ENCODE measurements around the gene HOXC5. TPM values are rescaled to one million over a fixed set of nuclear protein-coding genes. Genes with fewer than 3 reads are reported as not detected.

Gene HOXC5
- total RNA-seq, 2 donors from 2014 or later: not detected

- no peaks in the 10 kb centered on the region for H3K36me3 ChIP-seq (ENCODE audit: control insufficient read depth, insufficient read depth, low read length)
- Mint-ChIP-seq H3K27ac (no peak overlapping the region), H3K9me3 (peaks cover 2% of the 10 kb centered on the region), H3K36me3 (ENCODE audit: low read depth) (no peaks in the 10 kb centered on the region), H3K4me3 (no peak overlapping the region), H3K27me3 (ENCODE audit: insufficient read depth) (peaks cover 100% of the 10 kb centered on the region), H3K4me1 (peaks cover 3% of the 10 kb centered on the region)
- H3K27ac ChIP-seq (ENCODE audit: low read depth, low read length): no peak overlapping the region
- no peak overlapping the region for H3K9ac ChIP-seq (ENCODE audit: extremely low read depth, low read length, poor library complexity, severe bottlenecking)
- peaks cover 100% of the 10 kb centered on the region for H3K27me3 ChIP-seq (ENCODE audit: control insufficient read depth, insufficient read depth, low read length, poor library complexity, severe bottlenecking)
- DNase-seq: no peak
- H3K4me1 ChIP-seq (ENCODE audit: control insufficient read depth, insufficient read depth, low read length): no peaks in the 10 kb centered on the region
- H3K4me3 ChIP-seq (ENCODE audit: low read length): no peak overlapping the region
- TF ChIP-seq CTCF (conservative IDR thresholded peaks at IDR 0.05): no peak
- 33% methylated on average over 10 of the region's 13 CpGs; no CpG with 5 or more reads in 1 of the 2 experiments for WGBS, 2 experiments (ENCODE audit: insufficient coverage in 1 of 2, insufficient read length in 1 of 2)
- no peaks in the 10 kb centered on the region for H3K9me3 ChIP-seq (ENCODE audit: control insufficient read depth, low read length)
Observed at GRCh38 chr12:53998900-53999236, 34.0 kb upstream of the HOXC5 start.

GRCh38 chr12:53999559-54000115 lies 33.2 kb upstream of the HOXC5 start:
- Mint-ChIP-seq H3K4me1 (peaks cover 3% of the 10 kb centered on the region), H3K27ac (no peak overlapping the region), H3K4me3 (peak overlapping the region; percentile 41), H3K27me3 (ENCODE audit: insufficient read depth) (peaks cover 100% of the 10 kb centered on the region), H3K36me3 (ENCODE audit: low read depth) (no peaks in the 10 kb centered on the region), H3K9me3 (peaks cover 2% of the 10 kb centered on the region)
- Histone ChIP-seq H3K9me3 (ENCODE audit: control insufficient read depth, low read length) (no peaks in the 10 kb centered on the region), H3K27ac (ENCODE audit: low read depth, low read length) (no peak overlapping the region), H3K36me3 (ENCODE audit: control insufficient read depth, insufficient read depth, low read length) (no peaks in the 10 kb centered on the region), H3K27me3 (ENCODE audit: control insufficient read depth, insufficient read depth, low read length, poor library complexity, severe bottlenecking) (peaks cover 100% of the 10 kb centered on the region), H3K4me1 (ENCODE audit: control insufficient read depth, insufficient read depth, low read length) (no peaks in the 10 kb centered on the region), H3K9ac (ENCODE audit: extremely low read depth, low read length, poor library complexity, severe bottlenecking) (no peak overlapping the region), H3K4me3 (ENCODE audit: low read length) (no peak overlapping the region)
- DNase-seq: peak; percentile 67
- WGBS, 2 experiments (ENCODE audit: insufficient coverage in 1 of 2, insufficient read length in 1 of 2): 10 to 14% methylated on average over 12 to 35 of the region's 35 CpGs
- TF ChIP-seq CTCF (conservative IDR thresholded peaks at IDR 0.05): no peak

GRCh38 chr12:54000116-54001114 lies 32.4 kb upstream of the HOXC5 start, which contains the start of gene HOXC9:
Gene HOXC9 (plus strand): TSS chr12:54000161. CDS start chr12:54000189, 28 bp downstream.
- Histone ChIP-seq H3K36me3 (ENCODE audit: control insufficient read depth, insufficient read depth, low read length) (no peaks in the 10 kb centered on the region), H3K4me1 (ENCODE audit: control insufficient read depth, insufficient read depth, low read length) (no peaks in the 10 kb centered on the region), H3K27ac (ENCODE audit: low read depth, low read length) (no peak within 1 kb of the TSS), H3K9ac (ENCODE audit: extremely low read depth, low read length, poor library complexity, severe bottlenecking) (no peak within 1 kb of the TSS), H3K27me3 (ENCODE audit: control insufficient read depth, insufficient read depth, low read length, poor library complexity, severe bottlenecking) (peaks cover 100% of the 10 kb centered on the region), H3K9me3 (ENCODE audit: control insufficient read depth, low read length) (no peaks in the 10 kb centered on the region), H3K4me3 (ENCODE audit: low read length) (no peak within 1 kb of the TSS)
- DNase-seq: peak; percentile 85
- H3K4me3 Mint-ChIP-seq: peak within 1 kb of the TSS; percentile 41
- no peaks in the 10 kb centered on the region for H3K36me3 Mint-ChIP-seq (ENCODE audit: low read depth)
- peaks cover 2% of the 10 kb centered on the region for H3K9me3 Mint-ChIP-seq
- no peak for TF ChIP-seq CTCF (conservative IDR thresholded peaks at IDR 0.05)
- H3K4me1 Mint-ChIP-seq: no peaks in the 10 kb centered on the region
- no peak within 1 kb of the TSS for H3K27ac Mint-ChIP-seq
- peaks cover 100% of the 10 kb centered on the region for H3K27me3 Mint-ChIP-seq (ENCODE audit: insufficient read depth)
- 8 to 11% methylated on average over 17 to 87 of the region's 87 CpGs for WGBS, 2 experiments (ENCODE audit: insufficient coverage in 1 of 2, insufficient read length in 1 of 2)
